ENCODE measurements around the gene CFAP298. TPM values are rescaled to one million over a fixed set of nuclear protein-coding genes. Genes with fewer than 3 reads are reported as not detected.
A peak's percentile ranks its signal among the peaks of the same experiment; 100 is the strongest.

CFAP298 gene
- total and polyA plus RNA-seq, 10 of the 15 experiments (the other 5 are each of a cell fraction or from before 2014, with no cell fraction given): 9.5 to 79.1 (median 30.2) TPM

DNA sequence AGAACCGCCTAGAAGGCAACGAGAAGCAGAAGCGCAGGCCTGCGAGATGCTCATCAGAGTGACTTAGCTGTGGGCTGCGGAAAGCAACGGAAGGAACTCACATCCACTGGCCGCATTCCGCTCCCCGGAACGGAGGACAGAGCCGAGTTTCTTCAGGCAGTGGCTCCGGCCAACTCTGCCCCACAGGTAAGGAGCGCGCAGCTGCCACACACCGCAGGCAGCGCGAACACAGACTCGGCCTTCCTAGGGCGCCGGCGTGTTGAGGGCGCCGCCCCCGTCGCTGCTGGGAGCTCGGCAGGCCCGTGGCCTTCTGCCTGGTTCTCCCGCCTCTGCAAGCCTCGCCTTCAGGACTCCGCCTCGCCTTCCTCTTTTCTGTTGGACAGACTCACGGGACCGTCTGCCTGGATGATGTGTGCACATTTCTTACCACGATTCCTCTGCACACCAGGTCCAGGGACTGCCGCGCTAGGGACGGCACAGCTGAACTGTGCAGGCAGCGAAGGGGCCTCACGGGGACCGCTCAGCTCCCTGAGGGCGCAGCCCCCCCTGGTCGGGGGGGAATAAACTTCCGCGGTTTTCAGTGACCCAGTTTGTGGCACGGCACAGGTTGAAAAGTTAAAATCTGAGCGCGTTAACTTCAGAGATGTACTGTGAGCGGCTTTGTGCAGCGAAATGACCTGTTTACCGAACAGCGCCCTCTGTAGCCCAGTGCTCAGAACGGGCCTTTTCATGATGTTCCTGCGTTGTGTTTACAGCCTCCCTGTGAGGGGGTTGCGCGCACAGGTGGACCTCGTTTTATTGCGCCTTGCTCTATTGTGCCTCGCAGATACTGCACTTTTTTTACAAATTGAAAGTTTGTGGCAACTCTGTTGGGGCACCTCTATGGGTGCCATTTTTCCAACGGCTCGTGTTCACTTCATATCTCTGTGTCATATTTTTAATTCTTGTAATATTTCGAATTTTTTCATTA lies 42.6 kb downstream of the CFAP298 start (continued):
- TF ChIP-seq, protein P1, sequence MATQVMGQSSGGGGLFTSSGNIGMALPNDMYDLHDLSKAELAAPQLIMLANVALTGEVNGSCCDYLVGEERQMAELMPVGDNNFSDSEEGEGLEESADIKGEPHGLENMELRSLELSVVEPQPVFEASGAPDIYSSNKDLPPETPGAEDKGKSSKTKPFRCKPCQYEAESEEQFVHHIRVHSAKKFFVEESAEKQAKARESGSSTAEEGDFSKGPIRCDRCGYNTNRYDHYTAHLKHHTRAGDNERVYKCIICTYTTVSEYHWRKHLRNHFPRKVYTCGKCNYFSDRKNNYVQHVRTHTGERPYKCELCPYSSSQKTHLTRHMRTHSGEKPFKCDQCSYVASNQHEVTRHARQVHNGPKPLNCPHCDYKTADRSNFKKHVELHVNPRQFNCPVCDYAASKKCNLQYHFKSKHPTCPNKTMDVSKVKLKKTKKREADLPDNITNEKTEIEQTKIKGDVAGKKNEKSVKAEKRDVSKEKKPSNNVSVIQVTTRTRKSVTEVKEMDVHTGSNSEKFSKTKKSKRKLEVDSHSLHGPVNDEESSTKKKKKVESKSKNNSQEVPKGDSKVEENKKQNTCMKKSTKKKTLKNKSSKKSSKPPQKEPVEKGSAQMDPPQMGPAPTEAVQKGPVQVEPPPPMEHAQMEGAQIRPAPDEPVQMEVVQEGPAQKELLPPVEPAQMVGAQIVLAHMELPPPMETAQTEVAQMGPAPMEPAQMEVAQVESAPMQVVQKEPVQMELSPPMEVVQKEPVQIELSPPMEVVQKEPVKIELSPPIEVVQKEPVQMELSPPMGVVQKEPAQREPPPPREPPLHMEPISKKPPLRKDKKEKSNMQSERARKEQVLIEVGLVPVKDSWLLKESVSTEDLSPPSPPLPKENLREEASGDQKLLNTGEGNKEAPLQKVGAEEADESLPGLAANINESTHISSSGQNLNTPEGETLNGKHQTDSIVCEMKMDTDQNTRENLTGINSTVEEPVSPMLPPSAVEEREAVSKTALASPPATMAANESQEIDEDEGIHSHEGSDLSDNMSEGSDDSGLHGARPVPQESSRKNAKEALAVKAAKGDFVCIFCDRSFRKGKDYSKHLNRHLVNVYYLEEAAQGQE (IDR thresholded peaks at IDR 0.05; ENCODE audit: low read depth, low read length): no peak
- TF ChIP-seq POLR2A (IDR thresholded peaks at IDR 0.05; ENCODE audit: low read depth, low read length): peak; percentile 36; the same call in 1 of the 2 replicates
- no peak for TF ChIP-seq MTA3 (IDR thresholded peaks at IDR 0.05; ENCODE audit: borderline replicate concordance, low read length)

DNA sequence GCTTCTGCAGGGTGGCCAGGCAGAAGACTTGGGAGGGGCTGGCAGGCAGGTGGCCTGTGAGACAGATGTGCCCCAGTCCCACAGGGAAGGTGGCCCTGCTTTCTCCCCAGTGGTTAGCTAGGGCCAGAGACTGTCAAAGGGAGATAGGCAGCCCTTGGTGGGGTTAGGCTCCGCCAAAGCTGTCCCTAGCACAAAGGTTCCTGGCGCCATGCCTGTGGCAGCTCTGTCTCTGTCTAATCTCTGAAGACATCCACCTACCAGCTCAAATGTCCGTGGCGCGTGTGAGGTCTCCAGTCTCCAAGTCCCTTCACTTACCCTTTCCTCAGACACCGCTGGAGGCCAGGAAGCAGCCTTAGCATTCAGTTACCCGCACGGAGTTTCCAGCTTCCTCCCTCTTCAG lies 44.6 kb downstream of the CFAP298 start:
- WGBS (ENCODE audit: insufficient coverage, insufficient replicate concordance, low lambda C conversion rate, missing lambda C conversion rate): 70% methylated on average over 8 of the region's 8 CpGs
- no peak overlapping the region for H2AFZ ChIP-seq (ENCODE audit: control insufficient read depth, low read depth, low read length)
- SMC1A ChIA-PET (ENCODE audit: uncharacterized antibody, unreplicated experiment): interaction anchor here (1.3 kb wide), 1 partner anchor 108 kb away, joined by 3 read pairs; no protein-coding TSS in a partner anchor
- H3K79me2 ChIP-seq (ENCODE audit: control insufficient read depth, insufficient read depth, low read length): no peaks in the 10 kb centered on the region
- ATAC-seq (no peak), DNase-seq (ENCODE audit: low read depth, low spot score) (no peak), FAIRE-seq (no peak)
- H3K4me2 ChIP-seq (ENCODE audit: control insufficient read depth, insufficient read depth): no peak overlapping the region
- BruUV-seq (replicated peaks): no TSS peak
- no peaks in the 10 kb centered on the region for H4K20me1 ChIP-seq (ENCODE audit: control insufficient read depth, insufficient read depth)
- POLR2A ChIA-PET: no interaction called here
- H3K4me1 ChIP-seq (ENCODE audit: control insufficient read depth, insufficient read depth, low read length): no peaks in the 10 kb centered on the region; the same call in 1 of the 2 replicates
- peaks cover 1% of the 10 kb centered on the region; the same call in 1 of the 3 replicates for H3K9me3 ChIP-seq (replicated peaks; ENCODE audit: control insufficient read depth, insufficient read depth, low read length)
- peaks cover 2 to 3% of the 10 kb centered on the region in 2 experiments; a peak in 1 of 4 replicates for H3K27me3 ChIP-seq (replicated peaks in 1 of 2; ENCODE audit: control insufficient read depth in 2 of 2, insufficient read depth in 2 of 2, low read length in 1 of 2)
- RAD21 ChIA-PET (ENCODE audit: unreplicated experiment): no interaction called here
- intact Hi-C loops (cut with micrococcal nuclease; ENCODE audit: unreplicated experiment) (loop anchor here (10.0 kb wide), 1 partner anchor 163 kb away; no protein-coding TSS in a partner anchor), in situ Hi-C loops (cut with MboI) (no loop called here)
- CTCF ChIA-PET: interaction anchor here (1.3 to 3.1 kb wide), 3 partner anchors 34 to 172 kb away, joined by 3 to 34 read pairs (median 5); no protein-coding TSS in a partner anchor
- H3K36me3 ChIP-seq (ENCODE audit: control insufficient read depth in 2 of 2, insufficient read depth in 2 of 2, low read length in 1 of 2): no peaks in the 10 kb centered on the region
- no peak overlapping the region for H3K9ac ChIP-seq (ENCODE audit: control insufficient read depth, insufficient read depth, low read length)
- H3K4me3 ChIP-seq: no peak overlapping the region
- no peak overlapping the region for H3K27ac ChIP-seq (ENCODE audit: control insufficient read depth, insufficient read depth)
- TF ChIP-seq RELA (IDR thresholded peaks at IDR 0.05; ENCODE audit: borderline replicate concordance, partially characterized antibody) (no peak), RB1 (IDR thresholded peaks at IDR 0.05; ENCODE audit: borderline replicate concordance) (no peak), NFXL1 (IDR thresholded peaks at IDR 0.05; ENCODE audit: borderline replicate concordance) (no peak), YBX1 (IDR thresholded peaks at IDR 0.05) (no peak), MYB (IDR thresholded peaks at IDR 0.05; ENCODE audit: borderline replicate concordance, low read depth, low read length) (no peak)
- TF ChIP-seq, protein P2, sequence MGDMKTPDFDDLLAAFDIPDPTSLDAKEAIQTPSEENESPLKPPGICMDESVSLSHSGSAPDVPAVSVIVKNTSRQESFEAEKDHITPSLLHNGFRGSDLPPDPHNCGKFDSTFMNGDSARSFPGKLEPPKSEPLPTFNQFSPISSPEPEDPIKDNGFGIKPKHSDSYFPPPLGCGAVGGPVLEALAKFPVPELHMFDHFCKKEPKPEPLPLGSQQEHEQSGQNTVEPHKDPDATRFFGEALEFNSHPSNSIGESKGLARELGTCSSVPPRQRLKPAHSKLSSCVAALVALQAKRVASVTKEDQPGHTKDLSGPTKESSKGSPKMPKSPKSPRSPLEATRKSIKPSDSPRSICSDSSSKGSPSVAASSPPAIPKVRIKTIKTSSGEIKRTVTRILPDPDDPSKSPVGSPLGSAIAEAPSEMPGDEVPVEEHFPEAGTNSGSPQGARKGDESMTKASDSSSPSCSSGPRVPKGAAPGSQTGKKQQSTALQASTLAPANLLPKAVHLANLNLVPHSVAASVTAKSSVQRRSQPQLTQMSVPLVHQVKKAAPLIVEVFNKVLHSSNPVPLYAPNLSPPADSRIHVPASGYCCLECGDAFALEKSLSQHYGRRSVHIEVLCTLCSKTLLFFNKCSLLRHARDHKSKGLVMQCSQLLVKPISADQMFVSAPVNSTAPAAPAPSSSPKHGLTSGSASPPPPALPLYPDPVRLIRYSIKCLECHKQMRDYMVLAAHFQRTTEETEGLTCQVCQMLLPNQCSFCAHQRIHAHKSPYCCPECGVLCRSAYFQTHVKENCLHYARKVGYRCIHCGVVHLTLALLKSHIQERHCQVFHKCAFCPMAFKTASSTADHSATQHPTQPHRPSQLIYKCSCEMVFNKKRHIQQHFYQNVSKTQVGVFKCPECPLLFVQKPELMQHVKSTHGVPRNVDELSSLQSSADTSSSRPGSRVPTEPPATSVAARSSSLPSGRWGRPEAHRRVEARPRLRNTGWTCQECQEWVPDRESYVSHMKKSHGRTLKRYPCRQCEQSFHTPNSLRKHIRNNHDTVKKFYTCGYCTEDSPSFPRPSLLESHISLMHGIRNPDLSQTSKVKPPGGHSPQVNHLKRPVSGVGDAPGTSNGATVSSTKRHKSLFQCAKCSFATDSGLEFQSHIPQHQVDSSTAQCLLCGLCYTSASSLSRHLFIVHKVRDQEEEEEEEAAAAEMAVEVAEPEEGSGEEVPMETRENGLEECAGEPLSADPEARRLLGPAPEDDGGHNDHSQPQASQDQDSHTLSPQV (IDR thresholded peaks at IDR 0.05): no peak
- TF ChIP-seq, protein P3, sequence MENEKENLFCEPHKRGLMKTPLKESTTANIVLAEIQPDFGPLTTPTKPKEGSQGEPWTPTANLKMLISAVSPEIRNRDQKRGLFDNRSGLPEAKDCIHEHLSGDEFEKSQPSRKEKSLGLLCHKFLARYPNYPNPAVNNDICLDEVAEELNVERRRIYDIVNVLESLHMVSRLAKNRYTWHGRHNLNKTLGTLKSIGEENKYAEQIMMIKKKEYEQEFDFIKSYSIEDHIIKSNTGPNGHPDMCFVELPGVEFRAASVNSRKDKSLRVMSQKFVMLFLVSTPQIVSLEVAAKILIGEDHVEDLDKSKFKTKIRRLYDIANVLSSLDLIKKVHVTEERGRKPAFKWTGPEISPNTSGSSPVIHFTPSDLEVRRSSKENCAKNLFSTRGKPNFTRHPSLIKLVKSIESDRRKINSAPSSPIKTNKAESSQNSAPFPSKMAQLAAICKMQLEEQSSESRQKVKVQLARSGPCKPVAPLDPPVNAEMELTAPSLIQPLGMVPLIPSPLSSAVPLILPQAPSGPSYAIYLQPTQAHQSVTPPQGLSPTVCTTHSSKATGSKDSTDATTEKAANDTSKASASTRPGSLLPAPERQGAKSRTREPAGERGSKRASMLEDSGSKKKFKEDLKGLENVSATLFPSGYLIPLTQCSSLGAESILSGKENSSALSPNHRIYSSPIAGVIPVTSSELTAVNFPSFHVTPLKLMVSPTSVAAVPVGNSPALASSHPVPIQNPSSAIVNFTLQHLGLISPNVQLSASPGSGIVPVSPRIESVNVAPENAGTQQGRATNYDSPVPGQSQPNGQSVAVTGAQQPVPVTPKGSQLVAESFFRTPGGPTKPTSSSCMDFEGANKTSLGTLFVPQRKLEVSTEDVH (IDR thresholded peaks at IDR 0.05; ENCODE audit: low read depth, partially characterized antibody): no peak
